A673 (cell line): ENCODE data around the gene GPC1. TPM values are rescaled to one million over a fixed set of nuclear protein-coding genes. Genes with fewer than 3 reads are reported as not detected.

ENCODE experiments used
- BruUV-seq: library from RNA; stranded (reverse); fragments of 400-500 nt; replicated peaks from 2 replicates; lab custom pipeline; 2021; lab: Mats Ljungman, UMichigan
- CTCF ChIA-PET: fragments of 300-600 bp; sonication (Branson Sonifier 250); formaldehyde crosslinking; loops from one replicate; lab custom pipeline; 2022; ENCODE audit warnings: antibody characterized with exemption; lab: Charles Lee
- POLR2A ChIA-PET: fragments of 300-600 bp; sonication (Branson Sonifier 250); formaldehyde crosslinking; loops from one replicate; lab custom pipeline; 2022; ENCODE audit warnings: antibody characterized with exemption; ENCODE audit not compliant: low non-redundant PET; lab: Charles Lee
- DNase-seq: peaks from one replicate; pipeline ENCODE4 v3.0.0-alpha.2; 2015; ENCODE audit warnings: low spot score
- H3K27ac ChIP-seq: fragments of 200-600 bp; sonication (generic); 2 replicates; pipeline ENCODE4 v1.5.1; 2016; ENCODE audit warnings: mixed run types, low read depth, mild to moderate bottlenecking, mixed read lengths, antibody characterized with exemption, low read length; ENCODE audit not compliant: poor library complexity, severe bottlenecking
- H3K27me3 ChIP-seq: fragments of 200-600 bp; sonication (generic); replicated peaks from 2 replicates; pipeline ENCODE4 v1.6.1; 2017; ENCODE audit warnings: mixed run types, low read depth, mild to moderate bottlenecking, mixed read lengths, antibody characterized with exemption, low read length; ENCODE audit not compliant: insufficient read depth, poor library complexity
- H3K36me3 ChIP-seq: fragments of 200-600 bp; sonication (generic); 2 replicates; pipeline ENCODE4 v1.6.1; 2016; ENCODE audit warnings: mixed run types, mild to moderate bottlenecking, mixed read lengths, antibody characterized with exemption, low read length; ENCODE audit not compliant: insufficient read depth, poor library complexity, severe bottlenecking
- H3K4me1 ChIP-seq: fragments of 200-600 bp; sonication (generic); 2 replicates; pipeline ENCODE4 v1.6.1; 2017; ENCODE audit warnings: mixed run types, mild to moderate bottlenecking, mixed read lengths, antibody characterized with exemption, low read length; ENCODE audit not compliant: insufficient read depth, poor library complexity, severe bottlenecking
- H3K4me3 ChIP-seq: fragments of 200-600 bp; sonication (generic); 2 replicates; pipeline ENCODE4 v1.5.1; 2016; ENCODE audit warnings: low read depth, mixed run types, mild to moderate bottlenecking, mixed read lengths, low read length; ENCODE audit not compliant: poor library complexity, severe bottlenecking
- H3K9me3 ChIP-seq: fragments of 200-600 bp; sonication (generic); 2 replicates; pipeline ENCODE4 v1.6.1; 2016; ENCODE audit warnings: mixed run types, low read depth, mild to moderate bottlenecking, mixed read lengths, antibody characterized with exemption, low read length; ENCODE audit not compliant: poor library complexity, severe bottlenecking
- EZH2 ChIP-seq: fragments of 200-600 bp; sonication (generic); IDR thresholded peaks from 2 replicates; pipeline ENCODE4 v1.6.1; 2017; ENCODE audit warnings: borderline replicate concordance, low read depth, mild to moderate bottlenecking, mixed read lengths, antibody characterized with exemption, low read length; ENCODE audit not compliant: poor library complexity, severe bottlenecking
- intact Hi-C: fragments of 100-400 bp; cut with micrococcal nuclease; formaldehyde crosslinking; loops from one replicate; pipeline ENCODE4 v1.10.0; 2022; ENCODE audit not compliant: unreplicated experiment
- total RNA-seq: library from RNA; stranded (reverse); gene quantifications from 2 replicates; pipeline ENCODE4 v1.2.3, GENCODE V29; 2021
- TF ChIP-seq, protein P1 (sequence below): fragments of 300-800, 200-600 bp; sonication (generic); conservative IDR thresholded peaks from 2 replicates; pipeline ENCODE4 v1.5.1; 2017; ENCODE audit warnings: low read depth, mild to moderate bottlenecking, antibody characterized with exemption, low read length, moderate library complexity, mixed read lengths

Gene GPC1
- total RNA-seq, 1 experiment from 2014 or later = 21.2 TPM

DNA sequence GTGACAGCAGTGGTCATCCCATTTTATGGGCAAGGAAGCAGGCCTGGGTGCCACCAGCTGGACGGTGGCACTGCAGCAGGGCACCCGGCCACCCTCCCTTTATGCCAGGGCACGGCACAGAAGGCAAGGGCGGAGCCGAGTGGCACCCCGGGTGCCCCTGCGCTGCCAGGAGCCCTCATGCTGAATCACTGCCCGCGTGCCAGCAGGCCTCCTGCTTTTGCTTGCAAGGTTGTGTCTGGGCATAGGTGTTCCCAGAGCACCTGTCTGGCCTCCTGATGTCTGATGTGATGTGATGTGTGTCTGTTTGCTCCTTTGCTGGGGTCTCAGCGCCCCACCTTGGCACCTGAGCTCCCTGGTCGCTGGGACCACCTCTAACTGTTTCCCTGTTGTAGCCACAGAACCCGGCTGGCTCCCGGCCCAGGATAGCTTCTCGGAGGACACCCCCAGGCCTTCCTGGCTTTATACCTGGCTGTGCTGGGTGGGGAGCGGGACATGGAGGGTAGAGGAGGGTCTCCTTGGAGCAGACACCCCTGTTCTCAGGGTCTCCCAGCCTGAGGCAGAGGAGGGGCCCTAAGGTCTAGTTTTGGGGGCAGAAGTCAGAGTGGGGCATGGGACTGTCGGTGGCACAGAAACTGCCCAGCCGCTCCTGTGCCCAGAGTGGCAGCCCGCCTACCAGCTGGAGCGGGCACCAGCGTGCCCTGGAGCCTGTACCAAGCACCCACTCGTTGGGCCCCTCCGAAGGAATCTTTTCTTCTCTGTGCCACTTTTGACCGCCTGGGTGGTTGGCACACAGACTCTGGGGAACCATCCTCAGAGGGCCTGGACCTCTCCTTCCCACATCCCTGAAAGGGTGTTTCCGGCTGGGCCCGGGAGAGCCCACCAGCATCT is 3.6 kb downstream of the GPC1 start:
- DNase-seq = no peak
- Histone ChIP-seq H3K27ac (no peak overlapping the region), H3K4me1 (peaks cover 15% of the 10 kb centered on the region), H3K9me3 (no peaks in the 10 kb centered on the region), H3K27me3 (peaks cover 15% of the 10 kb centered on the region), H3K36me3 (no peaks in the 10 kb centered on the region), H3K4me3 (no peak overlapping the region)
- BruUV-seq = no TSS peak
- ChIA-PET POLR2A (no interaction called here), CTCF (no interaction called here)
- TF ChIP-seq EZH2 = no peak
- TF ChIP-seq, protein P1, sequence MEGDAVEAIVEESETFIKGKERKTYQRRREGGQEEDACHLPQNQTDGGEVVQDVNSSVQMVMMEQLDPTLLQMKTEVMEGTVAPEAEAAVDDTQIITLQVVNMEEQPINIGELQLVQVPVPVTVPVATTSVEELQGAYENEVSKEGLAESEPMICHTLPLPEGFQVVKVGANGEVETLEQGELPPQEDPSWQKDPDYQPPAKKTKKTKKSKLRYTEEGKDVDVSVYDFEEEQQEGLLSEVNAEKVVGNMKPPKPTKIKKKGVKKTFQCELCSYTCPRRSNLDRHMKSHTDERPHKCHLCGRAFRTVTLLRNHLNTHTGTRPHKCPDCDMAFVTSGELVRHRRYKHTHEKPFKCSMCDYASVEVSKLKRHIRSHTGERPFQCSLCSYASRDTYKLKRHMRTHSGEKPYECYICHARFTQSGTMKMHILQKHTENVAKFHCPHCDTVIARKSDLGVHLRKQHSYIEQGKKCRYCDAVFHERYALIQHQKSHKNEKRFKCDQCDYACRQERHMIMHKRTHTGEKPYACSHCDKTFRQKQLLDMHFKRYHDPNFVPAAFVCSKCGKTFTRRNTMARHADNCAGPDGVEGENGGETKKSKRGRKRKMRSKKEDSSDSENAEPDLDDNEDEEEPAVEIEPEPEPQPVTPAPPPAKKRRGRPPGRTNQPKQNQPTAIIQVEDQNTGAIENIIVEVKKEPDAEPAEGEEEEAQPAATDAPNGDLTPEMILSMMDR = no peak
- intact Hi-C loops = loop anchor here (1.0 to 5.0 kb wide), 3 partner anchors 206 to 377 kb away; no protein-coding TSS in a partner anchor

DNA sequence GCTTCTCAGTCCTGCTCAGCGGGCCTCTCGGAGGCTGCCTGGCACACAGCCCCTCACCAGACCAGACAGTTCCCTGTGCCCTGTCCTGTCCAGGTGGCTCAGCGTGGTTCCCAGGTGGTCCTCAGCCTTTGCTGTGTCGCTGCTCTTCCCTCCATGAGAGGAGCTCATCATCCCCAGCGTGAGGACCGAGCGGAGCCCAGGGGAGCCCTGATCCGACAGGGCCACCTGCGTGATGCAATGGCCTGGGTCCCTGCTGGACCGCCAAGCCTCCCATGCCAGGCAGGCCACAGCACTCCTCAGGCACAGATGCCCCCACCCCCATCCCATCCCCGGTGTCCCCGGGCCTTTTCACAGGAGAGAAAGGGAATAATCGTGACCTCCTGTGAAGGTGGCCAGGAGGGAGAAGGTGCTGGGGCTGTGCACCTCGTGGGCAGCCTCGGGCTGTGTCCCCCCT is 4.3 kb downstream of the GPC1 start:
- H3K27ac ChIP-seq = no peak overlapping the region
- no peak for TF ChIP-seq EZH2
- TF ChIP-seq, protein P1 = no peak
- ChIA-PET POLR2A (no interaction called here), CTCF (no interaction called here)
- no peak overlapping the region for H3K4me3 ChIP-seq
- intact Hi-C loops = loop anchor here (5.0 kb wide), 1 partner anchor 377 kb away; no protein-coding TSS in a partner anchor
- no peaks in the 10 kb centered on the region for H3K36me3 ChIP-seq
- no peak for DNase-seq
- no TSS peak for BruUV-seq
- H3K9me3 ChIP-seq = no peaks in the 10 kb centered on the region
- H3K4me1 ChIP-seq = peaks cover 10% of the 10 kb centered on the region
- peaks cover 15% of the 10 kb centered on the region for H3K27me3 ChIP-seq

DNA sequence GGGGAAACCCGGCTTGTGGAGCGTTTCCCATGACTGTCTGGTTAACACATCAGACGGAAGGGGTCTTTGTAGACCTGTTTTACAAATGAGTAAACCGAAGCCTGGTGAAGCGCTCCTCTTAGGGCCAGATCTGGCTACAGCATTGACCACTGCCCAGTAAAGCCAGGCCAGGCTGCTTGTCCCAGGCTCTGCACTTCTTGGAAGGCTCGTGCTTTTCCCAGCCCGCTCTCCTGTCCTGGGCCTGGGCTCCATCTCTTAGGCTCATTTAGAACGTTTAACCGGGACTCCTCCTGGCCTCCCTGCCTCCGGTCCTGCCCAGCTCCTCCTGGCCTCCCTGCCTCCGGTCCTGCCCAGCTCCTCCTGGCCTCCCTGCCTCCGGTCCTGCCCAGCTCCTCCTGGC is 4.8 kb downstream of the GPC1 start:
- BruUV-seq = no TSS peak
- TF ChIP-seq, protein P1 = no peak
- TF ChIP-seq EZH2 = no peak
- CTCF ChIA-PET = no interaction called here
- Histone ChIP-seq H3K36me3 (no peaks in the 10 kb centered on the region), H3K4me1 (peaks cover 8% of the 10 kb centered on the region), H3K27me3 (peaks cover 15% of the 10 kb centered on the region), H3K4me3 (no peak overlapping the region), H3K27ac (no peak overlapping the region), H3K9me3 (no peaks in the 10 kb centered on the region)
- intact Hi-C loops = no loop called here
- POLR2A ChIA-PET = no interaction called here
- no peak for DNase-seq
